Measurements from ENCODE around the gene MRPS11.

Gene MRPS11

GRCh38 chr15:88526247-88526879 lies 58.9 kb downstream of the MRPS11 start:
- no peak for DNase-seq (ENCODE audit: insufficient read length, low spot score)
- no peak for TF ChIP-seq POLR2A (IDR thresholded peaks at IDR 0.05; ENCODE audit: low read depth, low read length)
- FAIRE-seq, result no peak

DNA sequence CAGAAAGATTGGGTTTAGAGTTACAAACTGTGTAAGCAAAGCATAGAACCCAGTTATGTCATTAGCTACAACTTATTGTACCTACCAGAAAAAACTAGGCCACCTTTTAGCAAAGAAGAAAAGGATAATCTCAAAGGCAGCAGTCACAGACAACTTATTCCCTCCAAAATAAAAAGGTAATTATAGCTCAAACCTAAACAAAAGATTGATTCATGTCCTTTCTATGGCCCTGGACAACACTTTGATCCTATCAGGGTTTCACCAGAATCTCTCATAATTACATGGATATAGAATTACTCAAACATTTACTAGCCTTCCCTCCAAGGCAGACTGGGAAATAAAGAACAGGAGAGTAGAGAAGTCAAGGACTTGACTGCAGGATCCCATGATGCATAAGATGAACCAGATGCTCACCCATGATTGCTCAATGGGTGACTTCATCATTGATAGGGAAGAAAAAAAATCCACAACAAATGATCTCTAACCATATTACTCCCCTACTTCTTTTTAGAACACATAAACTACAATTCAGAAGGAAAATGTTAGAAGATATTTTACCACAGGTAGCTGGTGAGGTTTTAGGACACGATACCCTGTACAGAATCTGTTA lies 61.6 kb downstream of the MRPS11 start:
- DNase-seq (ENCODE audit: insufficient read length, low spot score) (no peak), FAIRE-seq (no peak)
- no peak for TF ChIP-seq POLR2A (IDR thresholded peaks at IDR 0.05; ENCODE audit: low read depth, low read length)
